ENCODE data around the gene MALT1.

DNA sequence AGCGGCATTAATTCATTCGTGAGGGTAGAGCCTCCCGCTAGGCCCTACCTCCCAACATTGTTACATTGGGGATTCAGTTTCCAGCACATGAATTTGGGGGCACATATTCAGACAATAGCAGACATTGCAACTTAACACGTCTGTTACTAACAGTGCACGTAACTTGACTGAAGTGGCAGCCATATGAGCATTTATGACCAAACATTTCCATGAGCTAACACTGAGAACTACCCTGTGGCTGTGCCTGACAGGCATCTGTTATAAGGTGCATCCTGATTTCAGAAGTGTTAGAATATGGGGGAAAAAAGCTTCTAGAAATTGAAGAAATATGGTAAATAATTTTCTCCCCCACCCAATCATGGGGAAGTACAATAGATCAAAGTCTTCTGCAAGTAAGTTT lies 24.5 kb downstream of the MALT1 start:
- TF ChIP-seq SIN3A (IDR thresholded peaks at IDR 0.05; ENCODE audit: borderline replicate concordance, insufficient read depth, low read length) (no peak), POLR2AphosphoS5 (IDR thresholded peaks at IDR 0.05; ENCODE audit: low read depth, low read length) (no peak), TAF1 (IDR thresholded peaks at IDR 0.05; ENCODE audit: borderline replicate concordance, insufficient read depth, low read length) (no peak)
